ENCODE measurements around the gene ZFAND3. TPM values are rescaled to one million over a fixed set of nuclear protein-coding genes. Genes with fewer than 3 reads are reported as not detected.

The ZFAND3 gene
- total RNA-seq, 1 donor from 2014 or later, result 56.3 TPM

DNA sequence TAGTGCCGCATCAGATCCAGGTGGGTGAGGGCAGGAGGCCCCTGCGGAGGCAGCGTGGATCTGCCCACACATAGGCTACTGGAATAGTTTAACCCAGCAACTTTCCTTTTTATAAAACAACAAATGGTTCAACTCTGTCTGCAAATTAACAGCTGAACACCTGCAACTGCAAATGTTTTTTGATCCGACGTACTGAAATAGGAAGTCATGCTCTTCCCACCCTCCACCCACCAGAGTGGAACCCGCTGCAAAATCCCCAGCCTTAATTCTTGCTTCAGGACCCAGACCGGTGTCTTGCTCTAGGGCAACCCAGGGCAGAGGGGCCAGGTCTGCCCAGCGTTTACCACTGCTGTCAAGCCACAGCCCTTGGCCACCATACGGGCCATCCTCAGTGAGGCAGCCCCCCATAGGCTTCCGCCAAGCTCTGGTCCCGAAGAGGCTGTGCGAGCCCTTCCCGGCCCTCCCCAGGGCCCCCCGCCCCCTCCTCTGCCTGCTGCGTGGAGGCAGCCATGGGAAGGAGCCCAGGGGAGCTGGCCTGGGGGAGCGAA is 334.3 kb downstream of the ZFAND3 start:
- TF ChIP-seq CTCF (IDR thresholded peaks at IDR 0.05), result no peak
- no peak for ATAC-seq (ENCODE audit: low read depth)
- CTCF ChIA-PET, result no interaction called here
- POLR2A ChIA-PET, result no interaction called here
- intact Hi-C loops (cut with micrococcal nuclease), result no loop called here
- Mint-ChIP-seq H3K4me1 (no peaks in the 10 kb centered on the region), H3K9me3 (no peaks in the 10 kb centered on the region), H3K27ac (no peak overlapping the region), H3K27me3 (no peaks in the 10 kb centered on the region), H3K4me3 (no peak overlapping the region), H3K36me3 (ENCODE audit: low read depth) (peaks cover 40% of the 10 kb centered on the region)
- DNase-seq, result no peak

- DNase-seq (no peak), ATAC-seq (ENCODE audit: low read depth) (no peak)
- CTCF ChIA-PET, result no interaction called here
- POLR2A ChIA-PET, result no interaction called here
- no peak overlapping the region for H3K4me3 Mint-ChIP-seq
- intact Hi-C loops (cut with micrococcal nuclease), result no loop called here
- no peaks in the 10 kb centered on the region for H3K27me3 Mint-ChIP-seq
- no peaks in the 10 kb centered on the region for H3K9me3 Mint-ChIP-seq
- peaks cover 38% of the 10 kb centered on the region for H3K36me3 Mint-ChIP-seq (ENCODE audit: low read depth)
- no peak overlapping the region for H3K27ac Mint-ChIP-seq
- no peak for TF ChIP-seq CTCF (IDR thresholded peaks at IDR 0.05)
- no peaks in the 10 kb centered on the region for H3K4me1 Mint-ChIP-seq
Observed at GRCh38 chr6:38154731-38155130, 335.2 kb downstream of the ZFAND3 start.

GRCh38 chr6:38155144-38155543 is 335.6 kb downstream of the ZFAND3 start:
- no peak for TF ChIP-seq CTCF (IDR thresholded peaks at IDR 0.05)
- Mint-ChIP-seq H3K4me3 (no peak overlapping the region), H3K27me3 (no peaks in the 10 kb centered on the region), H3K27ac (no peak overlapping the region), H3K9me3 (no peaks in the 10 kb centered on the region), H3K4me1 (no peaks in the 10 kb centered on the region), H3K36me3 (ENCODE audit: low read depth) (peaks cover 39% of the 10 kb centered on the region)
- no peak for DNase-seq
- intact Hi-C loops (cut with micrococcal nuclease), result no loop called here
- ATAC-seq (ENCODE audit: low read depth), result no peak
- ChIA-PET POLR2A (no interaction called here), CTCF (interaction anchor here (0.9 kb wide), 1 partner anchor 12 kb away, joined by 4 read pairs; no protein-coding TSS in a partner anchor)

DNA sequence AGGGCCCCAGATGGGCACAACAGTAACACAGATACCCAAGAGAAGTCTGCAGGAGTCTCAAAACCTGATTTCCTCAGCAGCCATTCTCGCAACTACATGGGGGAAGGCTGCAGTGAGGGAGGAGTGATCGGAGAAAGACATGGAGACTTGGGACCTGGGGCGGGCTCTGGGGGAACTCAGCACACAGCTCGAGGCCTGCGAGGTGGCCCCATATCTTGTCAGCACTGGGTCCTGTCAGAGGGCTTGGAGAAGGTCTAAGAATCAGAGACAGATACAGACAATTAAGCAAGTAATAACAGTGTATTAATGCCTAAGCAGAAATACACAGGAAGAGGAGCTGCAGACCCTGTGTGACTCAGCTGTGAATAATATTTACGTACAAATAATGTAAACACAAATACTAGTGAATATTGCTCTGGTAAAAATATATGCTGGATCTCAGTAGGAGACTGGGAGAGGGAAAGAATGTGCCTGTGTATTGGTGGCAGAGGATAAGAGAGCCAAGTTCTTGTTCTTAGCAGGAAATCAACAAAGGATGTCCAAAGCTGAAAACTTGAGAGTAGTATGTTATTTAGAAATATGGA is 336.2 kb downstream of the ZFAND3 start:
- Mint-ChIP-seq H3K4me1 (no peaks in the 10 kb centered on the region), H3K27ac (no peak overlapping the region), H3K9me3 (no peaks in the 10 kb centered on the region), H3K27me3 (no peaks in the 10 kb centered on the region), H3K4me3 (no peak overlapping the region), H3K36me3 (ENCODE audit: low read depth) (peaks cover 40% of the 10 kb centered on the region)
- CTCF ChIA-PET, result interaction anchor here (0.9 kb wide), 1 partner anchor 13 kb away, joined by 4 read pairs; no protein-coding TSS in a partner anchor
- intact Hi-C loops (cut with micrococcal nuclease), result no loop called here
- ATAC-seq (ENCODE audit: low read depth), result no peak
- POLR2A ChIA-PET, result interaction anchor here (0.5 kb wide), 1 partner anchor 154 kb away, joined by 6 read pairs; no protein-coding TSS in a partner anchor
- no peak for TF ChIP-seq CTCF (IDR thresholded peaks at IDR 0.05)
- no peak for DNase-seq

- Mint-ChIP-seq H3K36me3 (ENCODE audit: low read depth) (peaks cover 40% of the 10 kb centered on the region), H3K4me3 (no peak overlapping the region), H3K4me1 (no peaks in the 10 kb centered on the region), H3K9me3 (no peaks in the 10 kb centered on the region), H3K27ac (no peak overlapping the region), H3K27me3 (no peaks in the 10 kb centered on the region)
- no peak for DNase-seq
- intact Hi-C loops (cut with micrococcal nuclease), result no loop called here
- ChIA-PET POLR2A (no interaction called here), CTCF (interaction anchor here (1.0 kb wide), 1 partner anchor 337 kb away, joined by 3 read pairs; no protein-coding TSS in a partner anchor)
- no peak for TF ChIP-seq CTCF (IDR thresholded peaks at IDR 0.05)
- no peak for ATAC-seq (ENCODE audit: low read depth)
Observed at GRCh38 chr6:38156818-38157565, 337.5 kb downstream of the ZFAND3 start.
